Left kidney (tissue), 2 donors: ENCODE data around the gene CDKN1C. TPM values are rescaled to one million over a fixed set of nuclear protein-coding genes. Genes with fewer than 3 reads are reported as not detected.
"Not testable (repeated sequence)": the region's sequence is repeated elsewhere in the genome, so short reads cannot be mapped to it uniquely, and the experiment has no call there.

Experiments
- DNase-seq: peaks from one replicate; pipeline ENCODE4 v3.0.0-alpha.2; 2013
- polyA plus RNA-seq: library from polyadenylated mRNA; unstranded; fragments of 120-200 nt; gene quantifications from one replicate; pipeline ENCODE4 v1.2.1, GENCODE V29; 2013; ENCODE audit not compliant: insufficient read length

Gene CDKN1C
- polyA plus RNA-seq, 1 donor: 90.1 TPM

DNA sequence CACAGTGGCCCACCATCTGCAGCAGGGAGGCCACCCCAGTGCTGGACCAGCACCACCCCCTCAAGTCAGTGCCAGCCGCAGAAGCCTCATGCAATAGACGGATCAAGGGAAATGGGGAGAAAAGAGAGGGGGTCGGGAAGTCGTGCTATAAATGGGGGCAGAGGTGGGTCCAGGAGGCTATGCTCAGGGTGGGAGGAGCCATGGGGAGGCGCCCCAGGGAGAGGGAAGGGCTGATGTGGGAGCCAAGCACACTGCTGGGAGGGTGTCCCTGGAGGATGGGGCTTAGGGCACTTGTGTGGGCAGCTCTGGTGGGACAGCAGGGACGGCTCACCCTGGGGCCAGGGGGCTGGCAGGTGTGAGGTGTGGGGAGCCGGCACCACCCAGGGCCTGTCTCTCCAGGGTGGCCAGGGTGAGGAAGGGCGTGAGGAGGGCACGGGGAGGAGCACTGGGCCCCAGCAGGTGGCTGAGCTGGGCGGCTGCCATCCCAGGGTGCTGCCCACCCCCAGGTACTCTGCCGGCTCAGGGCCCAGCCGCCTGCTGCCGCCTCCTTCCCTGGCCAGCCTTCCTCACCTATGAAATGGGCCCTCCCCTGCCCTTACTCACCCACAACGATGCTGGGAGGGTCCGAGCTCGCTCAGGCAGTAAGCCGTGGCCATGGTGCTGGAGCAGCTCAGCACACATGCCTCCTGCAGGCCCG lies 25.7 kb upstream of the CDKN1C start:
- DNase-seq: no peak

DNA sequence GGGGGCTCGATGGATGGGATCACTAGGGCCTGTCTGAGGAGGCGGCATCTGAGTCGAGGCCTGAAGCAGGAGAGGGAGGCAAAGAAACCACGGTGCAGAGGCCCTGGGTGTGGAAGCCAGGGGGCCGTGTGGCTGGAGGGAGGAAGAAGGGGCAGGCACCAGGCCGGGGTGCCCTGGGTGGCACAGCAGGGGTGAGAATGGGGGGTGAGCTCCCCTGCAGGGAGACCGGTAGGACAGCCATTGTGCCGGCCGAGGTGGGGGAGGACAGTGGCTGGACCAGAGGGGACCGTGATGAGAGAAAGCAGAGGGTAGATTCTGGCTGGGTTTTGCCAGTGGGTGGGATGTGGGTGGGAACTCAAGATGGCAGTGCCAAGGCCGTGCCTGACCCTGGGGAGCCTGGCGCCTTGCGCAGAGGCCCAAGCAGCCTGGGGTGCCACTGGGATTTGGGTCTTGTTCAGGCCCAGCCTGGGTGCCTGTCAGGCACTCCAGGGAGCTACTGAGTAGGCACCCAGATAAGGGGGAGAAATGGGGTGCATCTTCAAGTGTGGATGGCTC lies 24.9 kb upstream of the CDKN1C start:
- no peak for DNase-seq

DNA sequence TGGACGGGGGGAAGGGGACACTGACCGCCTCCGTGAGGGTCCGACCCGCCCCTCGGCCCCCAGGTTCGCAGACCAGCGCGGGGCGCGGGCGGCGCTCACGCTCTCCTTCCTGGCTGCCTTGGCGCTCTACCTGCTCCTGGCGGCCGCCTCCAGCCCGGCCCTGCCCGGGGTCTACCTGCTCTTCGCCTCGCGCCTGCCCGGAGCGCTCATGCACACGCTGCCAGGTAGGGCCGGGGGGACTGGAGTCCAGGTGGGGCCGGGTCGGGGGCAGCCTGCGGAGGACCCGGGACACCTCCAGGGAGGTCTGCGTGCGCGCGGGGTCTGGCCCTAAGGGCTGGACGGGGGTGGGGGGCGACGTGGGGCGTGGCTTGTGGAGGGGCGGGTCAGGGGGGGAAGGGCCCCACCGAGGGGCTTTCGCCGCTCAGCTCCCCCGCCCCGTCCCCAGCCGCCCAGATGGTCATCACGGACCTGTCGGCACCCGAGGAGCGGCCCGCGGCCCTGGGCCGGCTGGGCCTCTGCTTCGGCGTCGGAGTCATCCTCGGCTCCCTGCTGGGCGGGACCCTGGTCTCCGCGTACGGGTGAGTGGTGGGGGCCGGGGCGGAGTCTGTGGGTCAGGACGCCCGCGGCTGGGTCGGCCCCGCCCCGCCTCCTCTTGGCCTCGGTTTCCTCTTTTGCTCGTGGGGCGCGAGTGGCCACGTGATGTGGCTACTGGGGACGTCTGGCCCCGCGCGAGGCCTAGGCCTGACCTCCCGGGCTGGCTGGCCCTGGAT lies 23.7 kb upstream of the CDKN1C start:
- DNase-seq: no peak

DNA sequence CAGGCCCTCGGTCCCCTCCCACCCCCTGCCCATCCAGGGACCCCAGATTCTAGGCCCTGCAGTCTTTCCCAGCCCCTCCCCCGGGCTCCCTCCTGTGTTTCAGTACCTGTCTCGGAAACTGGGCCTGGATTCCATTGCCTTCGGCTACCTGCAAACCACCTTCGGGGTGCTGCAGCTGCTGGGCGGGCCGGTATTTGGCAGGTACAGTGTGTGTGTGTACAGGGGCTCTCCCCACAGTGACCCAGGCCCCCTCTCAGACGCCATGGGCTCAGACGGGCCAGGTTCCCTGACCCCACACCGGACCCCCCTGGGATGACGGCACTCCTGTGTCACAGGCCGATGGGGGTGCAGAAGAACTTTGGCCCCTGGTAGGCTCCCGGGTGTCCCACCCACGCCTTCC lies 22.6 kb upstream of the CDKN1C start:
- DNase-seq: no peak

DNA sequence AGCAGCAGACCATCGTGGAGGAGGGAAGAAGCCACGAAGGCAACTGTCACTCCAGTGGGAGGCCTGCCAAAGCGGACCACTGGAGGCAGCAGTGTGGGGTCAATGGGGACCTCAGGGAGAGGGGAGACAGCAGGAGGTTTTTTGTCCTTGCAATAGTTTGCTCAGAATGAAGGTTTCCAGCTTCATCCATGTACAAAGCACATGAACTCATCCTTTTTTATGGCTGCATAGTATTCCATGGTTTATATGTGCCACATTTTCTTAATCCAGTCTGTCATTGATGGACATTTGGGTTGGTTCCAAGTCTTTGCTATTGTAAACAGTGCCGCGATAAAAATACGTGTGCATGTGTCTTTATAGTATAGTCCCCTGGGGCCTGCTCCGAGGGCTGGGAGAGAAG lies 19.7 kb upstream of the CDKN1C start:
- not testable (repeated sequence) for DNase-seq

DNA sequence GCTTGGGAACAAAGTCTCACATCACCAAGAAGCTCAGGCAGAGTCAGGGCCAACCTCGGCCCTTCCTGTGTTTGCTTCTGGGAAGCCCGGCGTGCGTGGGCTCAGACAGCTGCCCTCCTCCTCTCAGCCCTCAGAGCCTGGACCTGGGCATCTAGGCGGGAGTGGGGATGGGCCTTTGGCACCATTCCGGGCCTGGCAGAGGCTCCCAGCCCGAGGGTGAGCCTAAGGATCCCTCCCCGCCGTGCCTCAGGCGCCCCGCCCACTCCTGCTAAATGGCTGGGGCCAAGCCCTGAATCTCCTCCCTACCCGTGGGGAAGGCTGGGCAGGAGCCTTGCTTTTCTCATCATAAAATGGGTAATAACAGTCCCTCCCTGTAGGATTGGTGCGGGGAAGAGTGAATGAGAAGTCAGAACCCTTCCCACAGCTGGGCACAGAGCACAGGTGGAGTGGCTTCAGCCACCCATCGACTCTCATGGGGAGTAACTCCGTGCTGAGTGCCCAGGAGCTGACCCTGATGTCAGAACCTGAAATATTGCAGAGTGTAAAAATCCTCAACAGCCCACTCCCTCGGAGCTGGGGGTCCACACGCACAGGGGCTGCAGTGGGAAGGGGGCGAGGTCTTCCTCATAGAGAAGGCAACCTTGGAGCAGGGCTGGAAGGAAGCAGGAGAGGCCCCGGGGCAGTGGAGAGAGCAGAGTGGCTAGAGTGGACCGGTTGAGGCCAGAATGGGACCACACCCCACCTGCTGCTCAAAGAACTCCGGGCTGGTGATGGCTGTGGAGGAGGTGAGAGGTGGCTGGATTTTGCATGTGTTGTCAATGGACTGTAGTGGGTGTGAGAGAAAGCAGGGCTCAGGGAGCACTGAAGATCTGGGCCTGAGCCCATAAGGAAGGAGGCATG lies 18.8 kb upstream of the CDKN1C start:
- no peak for DNase-seq

DNA sequence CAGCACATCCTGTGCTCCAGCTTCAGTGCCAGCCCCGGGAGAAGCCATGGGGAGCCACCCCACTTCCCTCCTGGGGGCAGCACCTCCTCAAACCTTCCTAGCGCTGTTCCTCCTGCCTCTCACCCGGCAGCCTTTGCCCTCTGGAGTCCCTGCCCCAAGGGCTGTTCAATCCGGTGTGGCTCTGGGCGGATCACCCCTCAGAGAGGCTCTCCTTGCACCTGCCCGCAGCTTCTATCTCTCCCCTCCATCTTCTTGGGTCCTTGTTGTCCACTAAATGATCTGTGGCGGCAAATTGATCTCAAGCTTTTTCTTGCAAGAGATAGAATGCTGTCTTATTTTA lies 18.1 kb upstream of the CDKN1C start:
- DNase-seq: no peak

DNA sequence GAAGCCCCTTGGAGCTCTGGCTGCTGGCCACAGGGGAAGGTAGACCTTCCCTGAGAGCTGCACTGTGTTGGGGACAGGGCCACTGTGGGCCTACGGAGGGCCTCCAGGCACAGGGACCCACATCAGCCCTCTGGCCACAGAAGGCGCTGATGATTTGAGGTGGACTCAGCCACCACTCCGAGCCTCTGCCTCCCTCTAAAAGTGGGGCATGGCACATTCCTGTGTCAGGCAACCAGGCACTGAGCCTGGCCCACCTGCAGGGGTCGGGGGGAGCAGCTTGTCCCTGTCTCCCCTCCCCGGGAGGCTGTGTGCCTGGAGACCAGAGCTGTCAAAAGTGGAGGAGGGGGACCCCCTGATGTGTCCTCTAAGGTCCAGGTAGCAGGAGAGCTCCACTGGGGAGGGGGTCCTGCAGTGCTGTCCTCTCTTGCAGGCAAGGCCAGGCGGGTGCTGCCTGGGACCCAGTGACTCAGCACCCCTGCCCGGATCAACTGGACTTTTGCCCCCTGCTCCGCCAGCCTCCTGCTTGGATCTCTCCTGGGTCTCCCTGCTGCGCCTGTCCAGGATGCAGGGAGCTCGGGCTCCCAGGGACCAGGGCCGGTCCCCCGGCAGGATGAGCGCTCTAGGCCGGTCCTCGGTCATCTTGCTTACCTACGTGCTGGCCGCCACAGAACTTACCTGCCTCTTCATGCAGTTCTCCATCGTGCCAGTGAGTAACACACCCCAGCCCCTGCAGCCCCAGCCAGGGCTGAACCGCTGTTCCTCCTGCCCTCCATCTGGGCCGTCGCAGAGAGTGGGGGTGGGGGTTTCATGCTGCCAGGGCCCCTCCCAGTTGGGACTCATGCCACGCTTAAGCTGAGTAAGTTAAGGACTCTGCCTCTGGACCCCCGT lies 17.5 kb upstream of the CDKN1C start:
- DNase-seq: no peak

DNA sequence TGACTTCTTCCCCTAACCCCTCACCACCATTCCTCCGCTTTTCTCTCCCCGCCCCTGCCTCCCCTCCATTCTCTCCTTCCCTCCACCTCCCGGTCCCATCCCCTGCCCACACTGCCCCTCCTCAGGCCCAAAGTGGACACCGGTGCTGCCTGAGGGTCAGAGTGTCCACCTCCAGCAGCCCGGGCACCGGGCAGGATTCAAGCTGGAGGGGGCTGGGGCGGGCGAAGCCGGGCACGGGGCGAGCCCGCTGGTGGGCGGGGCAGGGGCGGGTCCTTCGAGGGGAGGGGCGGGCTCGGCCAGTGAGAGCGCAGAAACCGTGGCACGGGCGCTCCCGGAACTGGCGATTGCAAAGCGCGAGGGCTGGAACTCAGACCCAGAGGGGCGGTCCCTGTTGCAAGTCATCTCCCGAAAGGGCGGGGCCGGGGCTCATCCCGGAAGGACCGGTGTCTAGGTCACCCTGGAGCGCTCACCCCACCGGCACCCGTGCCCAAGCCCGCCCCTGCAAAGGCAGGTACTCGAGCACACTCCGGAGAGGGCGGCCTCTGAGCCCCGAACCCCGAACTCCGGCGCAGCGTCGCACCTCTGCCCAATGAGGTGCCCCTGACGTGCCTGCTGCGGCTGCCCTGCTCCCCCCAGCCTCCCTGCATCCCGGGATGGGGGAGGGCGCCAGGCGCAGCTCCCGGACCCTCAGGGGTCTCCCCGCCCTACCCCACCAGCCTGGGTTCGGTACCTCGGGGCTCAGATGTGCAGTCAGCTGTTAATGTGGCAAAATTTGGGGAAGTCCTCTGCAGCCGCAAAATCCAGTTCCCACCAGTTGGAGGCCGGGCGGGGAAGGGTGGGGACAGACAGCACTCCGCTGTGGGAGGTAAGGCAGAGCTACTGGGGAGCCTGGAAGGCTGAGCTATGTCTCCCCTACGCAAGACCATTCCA lies 16.5 kb upstream of the CDKN1C start:
- no peak for DNase-seq

DNA sequence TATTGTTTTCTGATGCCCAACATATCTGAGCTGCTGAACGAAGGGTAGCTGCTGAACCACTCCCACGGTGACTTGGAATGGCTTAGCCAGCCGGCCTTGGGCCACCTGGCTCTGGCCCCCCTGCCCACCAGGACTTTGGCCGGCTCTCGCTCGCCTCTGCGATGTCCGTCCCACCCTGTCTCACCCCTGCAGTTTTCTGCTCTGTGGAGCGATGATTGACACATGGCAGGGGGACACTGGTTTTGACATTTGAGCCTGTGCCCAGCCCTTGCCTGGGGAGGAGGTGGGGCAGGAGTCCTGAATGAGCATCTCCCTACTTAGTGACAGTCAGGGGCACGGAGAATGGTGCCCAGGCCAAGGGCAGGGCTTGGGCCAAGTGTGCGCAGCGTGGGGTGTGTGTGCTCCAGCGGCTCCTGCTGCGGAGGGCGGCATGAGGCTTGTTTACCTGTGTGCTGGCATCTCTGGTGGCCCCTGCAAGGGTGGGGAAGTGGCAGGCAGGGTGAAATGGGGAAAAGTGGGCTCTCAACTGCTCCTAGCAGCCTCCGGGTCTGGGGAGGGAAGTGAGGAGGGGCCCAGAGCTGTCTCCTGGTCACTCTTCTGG lies 15.7 kb upstream of the CDKN1C start:
- no peak for DNase-seq

DNA sequence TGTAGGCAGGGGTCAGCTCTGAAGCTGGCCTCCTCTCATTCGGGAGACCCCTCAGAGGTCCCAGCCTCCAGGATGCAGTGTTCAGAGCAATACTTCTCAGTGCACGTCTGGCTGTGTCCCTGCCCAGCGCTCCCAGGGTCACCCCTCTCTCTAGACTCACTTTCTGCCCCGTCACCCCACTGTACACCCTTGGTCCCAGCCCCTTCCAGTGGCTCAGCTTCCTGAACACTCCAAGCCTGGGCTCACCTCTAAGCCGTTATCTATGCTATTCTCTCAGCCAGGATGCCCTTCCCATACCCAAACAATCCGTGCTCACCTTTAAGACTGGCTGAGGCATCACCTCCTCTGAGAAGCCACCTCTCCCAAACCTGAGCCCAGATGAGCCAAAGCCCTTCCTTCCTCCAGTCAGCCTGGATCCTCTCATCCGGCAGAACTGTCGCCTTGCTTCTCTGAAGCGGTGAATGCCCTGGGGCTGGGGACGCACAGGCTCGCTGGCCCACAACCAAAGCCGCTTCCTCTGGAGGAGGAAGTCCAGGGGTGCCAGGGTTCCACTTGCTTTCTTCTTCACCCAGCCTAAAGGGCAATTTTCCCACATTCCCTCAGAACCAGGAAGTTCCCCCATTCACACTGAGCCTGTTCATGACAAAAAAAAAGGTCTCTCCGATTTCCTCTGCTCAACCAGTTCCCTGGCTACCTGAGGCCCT lies 13.7 kb upstream of the CDKN1C start:
- no peak for DNase-seq

DNA sequence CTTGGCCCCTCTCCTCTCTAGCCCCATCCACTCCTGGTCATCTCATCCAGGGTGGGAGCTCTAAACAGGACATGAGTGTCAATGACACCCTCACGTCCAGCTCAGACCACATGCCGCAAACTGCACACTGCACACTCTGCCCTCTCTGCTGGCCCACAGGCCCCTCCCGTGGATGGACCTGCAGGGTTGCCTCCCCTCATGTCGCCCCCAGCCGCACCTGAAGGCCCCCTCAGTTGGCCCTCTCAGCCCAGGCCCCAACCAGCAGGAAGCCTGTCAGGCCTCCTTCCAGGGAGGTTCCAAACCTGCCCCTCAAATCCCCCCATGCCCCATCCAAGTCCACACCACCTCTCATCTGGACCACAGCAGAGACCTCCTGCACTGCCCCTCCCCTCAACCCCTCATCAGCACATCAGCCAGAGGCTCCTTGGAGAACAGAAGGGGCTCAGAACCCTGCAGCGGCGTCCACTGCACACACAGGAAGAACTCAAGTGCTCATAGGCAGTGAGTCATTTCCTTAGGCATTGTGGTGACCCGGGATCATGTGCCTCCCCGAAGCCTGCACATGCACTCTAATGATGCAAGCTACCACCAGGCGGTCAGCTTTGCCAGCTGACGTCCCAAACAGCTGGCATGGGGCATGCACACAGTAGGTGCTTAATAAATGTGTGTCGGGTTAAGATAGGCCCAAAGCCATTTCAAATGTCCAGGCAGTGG lies 12.9 kb upstream of the CDKN1C start:
- no peak for DNase-seq

DNA sequence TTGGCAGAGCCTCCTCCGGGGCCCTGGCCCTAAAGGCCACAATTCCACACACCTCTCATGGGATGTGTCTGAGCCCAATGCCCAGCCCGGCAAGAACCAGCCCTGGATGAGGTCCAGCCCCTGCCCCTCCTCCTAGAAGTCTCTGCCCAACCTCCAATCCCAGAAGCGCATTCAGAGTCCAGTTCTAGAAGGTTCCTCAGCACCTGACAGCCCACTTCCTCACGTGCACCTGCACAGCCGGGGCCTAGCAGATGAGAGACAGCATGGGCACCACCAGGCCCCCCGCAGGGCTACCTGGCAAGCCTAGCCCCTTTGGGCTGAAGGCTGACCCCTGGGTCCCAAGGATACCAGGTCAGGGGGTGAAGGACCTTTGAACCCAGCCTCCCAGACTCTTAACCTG lies 11.5 kb upstream of the CDKN1C start:
- DNase-seq: no peak

DNA sequence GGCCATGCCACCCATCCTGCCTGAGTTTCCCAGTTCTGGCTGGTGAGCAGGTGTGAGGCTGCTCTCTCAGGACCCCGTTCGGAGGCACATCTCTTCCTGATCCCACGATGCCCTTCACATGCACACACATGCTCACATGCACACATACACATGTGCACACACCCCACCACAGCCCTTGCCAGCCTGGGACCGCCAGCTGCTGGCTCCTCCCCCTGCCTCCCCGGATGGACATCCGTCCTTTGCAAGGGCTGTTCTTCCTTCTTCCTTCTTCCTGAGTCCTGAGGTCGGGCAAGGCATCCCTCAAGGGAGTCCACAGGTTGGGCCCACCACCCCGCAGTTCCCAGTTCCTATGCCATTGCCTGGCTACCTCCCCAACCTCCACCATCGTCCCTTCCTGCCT lies 10.5 kb upstream of the CDKN1C start:
- DNase-seq: no peak

DNA sequence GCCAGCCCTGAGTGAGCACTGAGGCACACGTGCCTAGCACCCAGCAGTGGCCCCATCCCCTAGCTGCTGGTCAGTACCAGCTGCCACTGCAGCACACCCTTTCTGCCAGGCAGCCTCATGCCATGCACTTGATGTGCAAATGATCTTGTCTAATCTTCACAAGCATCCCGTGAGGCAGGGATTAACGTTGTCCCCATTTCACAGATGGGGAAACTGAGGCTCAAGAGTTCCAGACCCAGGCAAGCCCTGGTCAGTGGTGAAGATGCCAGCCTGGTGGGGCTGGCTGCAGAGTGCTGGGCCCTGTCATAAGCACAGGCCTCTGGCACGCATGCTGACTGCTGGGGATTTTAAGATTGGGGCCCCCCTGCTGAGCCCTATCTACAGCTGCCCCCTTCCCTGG lies 8.4 kb upstream of the CDKN1C start:
- DNase-seq: no peak

DNA sequence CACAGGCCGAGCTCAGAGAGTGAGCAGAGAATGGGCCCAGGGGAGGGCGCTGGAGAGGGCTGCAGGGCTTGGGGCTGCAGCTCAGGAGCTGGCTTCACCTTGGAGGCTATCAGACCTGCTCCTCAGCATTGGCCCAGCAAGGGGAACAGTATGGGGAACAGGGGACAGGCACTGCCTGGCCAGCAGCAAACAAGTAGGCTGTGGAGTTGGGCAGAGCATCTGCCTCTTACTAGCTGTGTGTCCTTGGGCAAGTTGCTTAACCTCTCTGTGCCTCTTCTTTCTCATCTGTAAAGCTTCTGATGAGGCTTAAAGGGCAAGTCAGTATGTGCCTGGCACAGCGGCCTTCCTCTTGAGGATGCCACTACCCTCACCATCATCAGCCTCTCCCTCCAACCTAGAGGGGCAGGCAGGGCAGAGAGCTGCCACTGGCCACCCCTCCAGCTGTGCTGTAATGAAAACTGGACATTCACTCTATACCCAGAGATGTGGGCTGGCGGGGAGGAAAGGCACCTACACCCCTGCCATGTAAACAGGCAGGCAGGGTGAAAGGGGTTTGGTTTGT lies 7.5 kb upstream of the CDKN1C start:
- no peak for DNase-seq

DNA sequence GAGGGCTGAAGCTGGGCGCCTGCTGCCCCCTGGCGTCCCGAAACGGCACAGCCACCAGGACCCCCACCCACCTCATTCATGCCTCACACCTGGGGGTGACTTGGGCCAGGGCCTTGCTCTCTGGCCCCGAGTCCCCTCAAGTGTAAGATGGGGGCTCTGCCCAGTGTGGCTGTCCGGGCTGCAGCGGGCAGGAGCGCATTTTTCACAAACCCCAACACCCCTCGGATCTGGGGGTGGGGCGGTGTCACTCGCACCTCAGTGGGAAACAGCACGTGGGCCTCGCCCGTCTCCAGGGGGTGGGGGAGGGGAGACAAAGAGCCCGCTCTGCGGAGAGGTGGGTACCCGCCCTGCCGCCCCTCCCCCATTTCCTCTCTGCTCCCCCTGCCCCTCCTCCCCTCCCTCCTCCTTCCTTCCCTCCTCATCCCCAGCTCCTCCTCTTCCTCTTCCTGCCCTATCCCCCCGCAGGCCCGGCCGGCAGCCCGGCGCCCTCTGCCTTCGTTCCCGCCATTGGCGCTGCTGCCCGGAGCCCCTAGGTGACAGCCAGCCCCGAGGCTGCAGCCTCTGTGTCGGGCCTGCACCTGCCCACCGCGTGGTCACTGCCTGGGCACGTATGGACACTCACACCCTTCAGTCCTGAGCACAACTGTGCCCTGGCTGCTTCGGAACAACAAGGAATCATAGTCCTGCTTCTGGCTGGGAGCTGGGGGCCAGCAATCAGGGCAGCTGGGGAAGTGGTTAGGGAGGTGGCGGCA lies 6.8 kb upstream of the CDKN1C start:
- no peak for DNase-seq
